Fibroblast of lung (primary cell): Measurements from ENCODE around the gene ZNF789. TPM values are rescaled to one million over a fixed set of nuclear protein-coding genes. Genes with fewer than 3 reads are reported as not detected.

Experiments used
- DNase-seq, 2 donors: peaks; one replicate each; pipeline versions ENCODE4 v3.0.0 to v3.0.0-alpha.2; 2010; ENCODE audit warnings: low read depth in 2 of 2
- H2AFZ ChIP-seq: 2 replicates; pipeline ENCODE4 v1.5.1; 2012; ENCODE audit warnings: low read length, control low read depth, inconsistent platforms
- H3K27ac ChIP-seq: 2 replicates; pipeline ENCODE4 v1.5.1; 2011; ENCODE audit warnings: low read length, control low read depth; ENCODE audit not compliant: insufficient read depth
- H3K27me3 ChIP-seq: 2 replicates; pipeline ENCODE4 v1.5.1; 2011; ENCODE audit warnings: mild to moderate bottlenecking, low read length; ENCODE audit not compliant: control insufficient read depth, insufficient read depth
- H3K36me3 ChIP-seq: 2 replicates; pipeline ENCODE4 v1.5.1; 2011; ENCODE audit warnings: low read length; ENCODE audit not compliant: control insufficient read depth, insufficient read depth
- H3K4me1 ChIP-seq: 2 replicates; pipeline ENCODE4 v1.5.1; 2011; ENCODE audit warnings: low read length; ENCODE audit not compliant: control insufficient read depth, insufficient read depth; ENCODE audit errors: extremely low read depth
- H3K4me2 ChIP-seq: 2 replicates; pipeline ENCODE4 v1.5.1; 2011; ENCODE audit warnings: low read length, control low read depth; ENCODE audit not compliant: insufficient read depth; ENCODE audit errors: extremely low read depth
- H3K4me3 ChIP-seq, 4 experiments: fragments of 200-600 bp in 1 of 4; sonication (generic) in 1 of 4; replicated peaks in 1 of 4; 2 replicates each; pipeline ENCODE4 v1.5.1; 2011 to 2016; ENCODE audit warnings: low read length in 4 of 4, low read depth in 3 of 4, mild to moderate bottlenecking in 3 of 4, control low read depth in 2 of 4, inconsistent platforms in 1 of 4, mixed read lengths in 1 of 4; ENCODE audit not compliant: insufficient read depth in 1 of 4; ENCODE audit errors: control extremely low read depth in 1 of 4
- H3K79me2 ChIP-seq: 2 replicates; pipeline ENCODE4 v1.5.1; 2012; ENCODE audit warnings: mild to moderate bottlenecking, low read length, inconsistent platforms; ENCODE audit not compliant: control insufficient read depth, insufficient read depth
- H3K9ac ChIP-seq: 2 replicates; pipeline ENCODE4 v1.5.1; 2011; ENCODE audit warnings: mild to moderate bottlenecking, low read length, control low read depth; ENCODE audit not compliant: insufficient read depth
- H3K9me3 ChIP-seq: 2 replicates; pipeline ENCODE4 v1.5.1; 2012; ENCODE audit warnings: low read depth, low read length; ENCODE audit not compliant: control insufficient read depth, insufficient read depth
- H4K20me1 ChIP-seq: 2 replicates; pipeline ENCODE4 v1.5.1; 2011; ENCODE audit warnings: low read length; ENCODE audit not compliant: control insufficient read depth, insufficient read depth; ENCODE audit errors: extremely low read depth
- CTCF ChIP-seq, 2 donors: IDR thresholded peaks in 1 of 2; conservative IDR thresholded peaks in 1 of 2; 1 replicate in 1 of 2; 2 replicates in 1 of 2; pipeline ENCODE4 v1.5.1; 2011 to 2012; ENCODE audit warnings: low read length in 2 of 2, control low read depth in 1 of 2, inconsistent platforms in 1 of 2, low read depth in 1 of 2, mild to moderate bottlenecking in 1 of 2
- EZH2 ChIP-seq: IDR thresholded peaks from 2 replicates; pipeline ENCODE4 v1.5.1; 2012; ENCODE audit warnings: low read length, control low read depth, mild to moderate bottlenecking; ENCODE audit errors: missing control alignments
- polyA plus RNA-seq, 2 donors: library from polyadenylated mRNA; depleted of rRNA in 1 of 2; stranded (reverse) in 1 of 2; unstranded in 1 of 2; fragments of >200 nt; gene quantifications; 2 replicates each; pipeline ENCODE4 v1.2.1, GENCODE V29; 2011 to 2012; ENCODE audit warnings: missing spikeins in 1 of 2
- total RNA-seq: library from RNA; depleted of rRNA; stranded (reverse); fragments of >200 nt; gene quantifications from 2 replicates; pipeline ENCODE4 v1.2.1, GENCODE V29; 2014

The ZNF789 gene
- total and polyA plus RNA-seq, 2 donors (not counting 1 experiment from before 2014, with no cell fraction given), result 4.8 to 8.7 TPM

GRCh38 chr7:99446096-99446495, 26.6 kb upstream of the ZNF789 start:
- H3K9me3 ChIP-seq, result no peaks in the 10 kb centered on the region
- H3K9ac ChIP-seq, result no peak overlapping the region
- DNase-seq, result peak in 1 of 2 donors; percentile 21
- H2AFZ ChIP-seq, result no peak overlapping the region
- no peak for TF ChIP-seq CTCF (conservative IDR thresholded peaks at IDR 0.05 in 1 of 2, IDR thresholded peaks at IDR 0.05 in 1 of 2; ENCODE audit: low read depth in 1 of 2, low read length in 2 of 2)
- no peak overlapping the region for H3K4me3 ChIP-seq
- no peak overlapping the region for H3K4me2 ChIP-seq
- H3K36me3 ChIP-seq, result peaks cover 17% of the 10 kb centered on the region
- H4K20me1 ChIP-seq, result no peaks in the 10 kb centered on the region
- H3K27me3 ChIP-seq, result no peaks in the 10 kb centered on the region
- H3K79me2 ChIP-seq, result peaks cover 6% of the 10 kb centered on the region
- H3K4me1 ChIP-seq, result no peaks in the 10 kb centered on the region
- no peak overlapping the region for H3K27ac ChIP-seq

GRCh38 chr7:99447943-99448342, 24.7 kb upstream of the ZNF789 start:
- H3K36me3 ChIP-seq, result peaks cover 27% of the 10 kb centered on the region

GRCh38 chr7:99448855-99449254, 23.8 kb upstream of the ZNF789 start:
- no peak for TF ChIP-seq CTCF (conservative IDR thresholded peaks at IDR 0.05 in 1 of 2, IDR thresholded peaks at IDR 0.05 in 1 of 2; ENCODE audit: low read depth in 1 of 2, low read length in 2 of 2)
- no peak for TF ChIP-seq EZH2
- no peak overlapping the region for H2AFZ ChIP-seq
- peaks cover 31% of the 10 kb centered on the region for H3K36me3 ChIP-seq
- no peak overlapping the region for H3K27ac ChIP-seq
- H3K4me3 ChIP-seq, result no peak overlapping the region
- H3K4me2 ChIP-seq, result no peak overlapping the region
- H4K20me1 ChIP-seq, result no peaks in the 10 kb centered on the region
- H3K79me2 ChIP-seq, result no peaks in the 10 kb centered on the region
- no peaks in the 10 kb centered on the region for H3K27me3 ChIP-seq
- no peak for DNase-seq
- no peaks in the 10 kb centered on the region for H3K9me3 ChIP-seq
- no peak overlapping the region for H3K9ac ChIP-seq
- H3K4me1 ChIP-seq, result no peaks in the 10 kb centered on the region

More at GRCh38 chr7:99447943-99448342, 24.7 kb upstream of the ZNF789 start:
- no peak overlapping the region for H3K9ac ChIP-seq
- no peak overlapping the region for H3K27ac ChIP-seq
- no peak overlapping the region for H2AFZ ChIP-seq
- TF ChIP-seq EZH2 (no peak), CTCF (conservative IDR thresholded peaks at IDR 0.05 in 1 of 2, IDR thresholded peaks at IDR 0.05 in 1 of 2; ENCODE audit: low read depth in 1 of 2, low read length in 2 of 2) (no peak)
- no peaks in the 10 kb centered on the region for H3K9me3 ChIP-seq
- no peak overlapping the region for H3K4me2 ChIP-seq
- H3K4me1 ChIP-seq, result no peaks in the 10 kb centered on the region
- H4K20me1 ChIP-seq, result no peaks in the 10 kb centered on the region
- DNase-seq, result no peak
- H3K4me3 ChIP-seq, result no peak overlapping the region
- no peaks in the 10 kb centered on the region for H3K27me3 ChIP-seq
- H3K79me2 ChIP-seq, result no peaks in the 10 kb centered on the region
